Measurements from ENCODE around the gene RBMY1D.
"Not testable (repeated sequence)": the region's sequence is repeated elsewhere in the genome, so short reads cannot be mapped to it uniquely, and the experiment has no call there.

RBMY1D gene
- 0 reads per million in 2 donors for total RNA-seq

DNA sequence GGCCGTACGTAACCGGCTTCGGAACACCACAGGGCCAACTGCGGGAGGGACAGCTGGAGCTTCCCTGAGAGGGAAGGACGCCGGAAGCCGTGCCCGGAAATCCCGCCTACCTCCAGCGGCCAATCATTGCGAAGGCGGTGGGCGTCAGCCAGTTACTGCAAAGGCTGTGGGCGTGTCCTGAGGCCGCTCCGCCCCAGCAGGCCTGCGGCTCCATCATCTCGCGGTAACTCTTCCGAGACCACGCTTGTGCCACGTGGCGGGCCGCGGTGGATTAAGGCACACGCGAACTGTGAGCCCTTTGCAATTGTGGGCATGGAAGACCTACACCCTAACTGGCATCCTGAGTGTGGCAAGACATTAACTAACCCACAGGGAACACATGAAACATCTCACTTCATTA is at the start of gene RBMY1D:
RBMY1D (minus strand) TSS at position 101 of the 400 bp plus-strand sequence. CDS start 2,013 bp downstream, outside the sequence.
- DNase-seq: not testable (repeated sequence)

DNA sequence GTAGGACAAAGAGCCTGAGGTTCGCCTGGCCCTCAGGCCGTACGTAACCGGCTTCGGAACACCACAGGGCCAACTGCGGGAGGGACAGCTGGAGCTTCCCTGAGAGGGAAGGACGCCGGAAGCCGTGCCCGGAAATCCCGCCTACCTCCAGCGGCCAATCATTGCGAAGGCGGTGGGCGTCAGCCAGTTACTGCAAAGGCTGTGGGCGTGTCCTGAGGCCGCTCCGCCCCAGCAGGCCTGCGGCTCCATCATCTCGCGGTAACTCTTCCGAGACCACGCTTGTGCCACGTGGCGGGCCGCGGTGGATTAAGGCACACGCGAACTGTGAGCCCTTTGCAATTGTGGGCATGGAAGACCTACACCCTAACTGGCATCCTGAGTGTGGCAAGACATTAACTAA is 23.6 kb upstream of the RBMY1D start, which contains the start of gene RBMY1E:
RBMY1E (minus strand) TSS at position 101 of the 400 bp plus-strand sequence. CDS start 1,978 bp downstream, outside the sequence.
- not testable (repeated sequence) for DNase-seq

DNA sequence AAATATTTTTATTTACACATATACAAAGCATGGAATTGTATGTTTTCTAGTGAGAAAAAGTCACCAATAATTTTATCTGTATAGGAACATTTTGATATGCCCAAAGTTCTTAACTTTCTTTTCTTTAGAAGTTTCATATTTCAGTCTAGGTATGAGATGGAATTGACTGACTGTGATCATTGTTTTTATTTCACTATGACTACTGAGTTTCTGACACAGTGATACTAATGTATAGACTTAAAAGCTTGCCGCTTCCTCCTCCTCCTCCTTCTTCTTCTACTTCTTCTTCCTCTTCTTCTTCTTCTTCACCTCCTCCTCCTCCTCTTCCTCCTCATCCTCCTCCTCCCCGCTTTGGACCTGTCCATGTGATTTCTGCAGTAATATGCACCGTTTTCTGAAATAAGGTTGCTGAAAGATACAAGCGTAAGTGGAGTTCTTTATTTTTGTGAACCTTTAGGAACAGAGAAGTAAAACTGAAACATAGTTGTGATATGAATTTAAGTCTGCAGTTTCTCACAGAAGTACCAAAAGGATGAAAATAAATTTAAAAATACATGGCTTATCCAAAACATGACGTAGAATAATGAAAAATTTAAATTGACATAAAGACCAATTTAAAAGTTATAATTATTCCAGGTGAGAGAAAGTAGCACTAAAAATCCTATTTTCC is 24.8 kb downstream of the RBMY1D start:
- not testable (repeated sequence) for DNase-seq

DNA sequence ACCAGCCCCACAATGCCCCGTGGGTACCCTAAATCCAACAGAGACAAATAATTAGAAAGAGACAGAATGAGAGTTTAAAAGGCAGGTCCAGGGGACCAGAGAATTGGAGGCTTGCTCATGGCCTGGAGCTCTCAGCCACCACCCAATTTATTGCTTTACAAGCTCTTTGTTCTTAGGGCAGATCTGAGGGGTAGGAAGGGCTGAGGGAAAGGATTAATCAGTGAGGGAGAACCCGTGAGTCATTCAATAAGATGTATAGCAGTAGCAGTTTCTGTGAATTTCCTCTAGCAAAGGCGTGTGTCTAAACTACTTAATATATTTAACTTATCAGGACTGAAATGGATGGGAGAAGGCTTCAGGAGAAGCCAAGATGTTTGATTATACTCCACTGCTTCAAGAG is 48.8 kb downstream of the RBMY1D start:
- DNase-seq: no peak

DNA sequence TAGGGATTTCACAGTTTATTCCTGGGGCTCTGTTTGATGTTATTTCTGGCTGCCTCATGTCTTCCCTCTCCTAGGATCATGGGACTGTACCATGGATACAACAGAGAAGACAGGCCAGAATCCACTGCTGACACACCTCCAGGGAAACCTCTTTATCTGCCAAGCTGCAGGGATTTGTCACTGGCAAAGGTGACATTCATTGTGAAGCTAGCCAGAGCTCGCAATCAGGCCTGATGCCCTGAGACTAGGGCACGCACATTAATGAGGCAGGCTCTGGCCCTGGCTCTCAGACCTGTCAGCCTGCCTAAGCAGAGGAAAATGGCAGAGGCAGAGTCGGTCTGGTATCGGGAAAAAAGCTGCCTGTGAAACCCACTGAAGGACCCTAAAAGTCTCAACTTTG is 52.2 kb downstream of the RBMY1D start:
- no peak for DNase-seq

DNA sequence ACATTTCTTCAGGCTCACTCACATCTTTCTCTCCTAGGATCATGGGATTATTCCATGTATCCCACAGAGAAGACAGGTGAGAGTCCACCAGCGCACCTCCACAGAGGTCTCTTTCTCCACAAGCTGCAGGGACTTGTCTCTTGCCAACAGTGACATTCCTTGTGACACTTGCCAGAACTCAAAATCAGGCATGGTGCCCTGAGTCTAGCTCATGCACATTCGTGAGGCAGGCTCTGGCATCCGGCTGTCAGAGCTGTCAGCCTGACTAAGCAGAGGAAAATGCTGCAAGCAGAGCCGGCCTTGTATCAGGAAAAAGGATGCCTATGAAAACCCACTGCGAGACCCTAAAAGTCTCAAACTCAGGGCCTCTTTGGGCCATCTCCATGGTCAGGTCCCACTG is 54.8 kb downstream of the RBMY1D start:
- no peak for DNase-seq

DNA sequence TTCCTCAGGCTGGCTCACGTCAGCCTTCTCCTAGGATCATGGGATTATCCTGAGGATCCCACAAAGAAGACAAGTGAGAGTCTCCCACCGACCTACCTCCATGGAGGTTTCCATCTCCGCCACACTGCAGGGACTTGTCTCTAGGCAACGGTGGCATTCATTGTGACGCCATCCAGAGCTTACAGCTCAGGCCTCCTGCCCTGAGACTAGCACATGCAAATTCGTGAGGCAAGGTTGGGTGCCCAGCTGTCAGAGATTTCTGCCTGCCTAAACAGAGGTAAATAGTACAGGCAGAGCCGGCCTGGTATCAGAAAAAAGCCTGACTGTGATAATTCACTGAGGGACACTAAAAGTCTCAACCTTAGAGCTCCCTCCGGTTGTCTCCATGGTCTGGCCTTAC is 58.0 kb downstream of the RBMY1D start:
- DNase-seq: no peak

DNA sequence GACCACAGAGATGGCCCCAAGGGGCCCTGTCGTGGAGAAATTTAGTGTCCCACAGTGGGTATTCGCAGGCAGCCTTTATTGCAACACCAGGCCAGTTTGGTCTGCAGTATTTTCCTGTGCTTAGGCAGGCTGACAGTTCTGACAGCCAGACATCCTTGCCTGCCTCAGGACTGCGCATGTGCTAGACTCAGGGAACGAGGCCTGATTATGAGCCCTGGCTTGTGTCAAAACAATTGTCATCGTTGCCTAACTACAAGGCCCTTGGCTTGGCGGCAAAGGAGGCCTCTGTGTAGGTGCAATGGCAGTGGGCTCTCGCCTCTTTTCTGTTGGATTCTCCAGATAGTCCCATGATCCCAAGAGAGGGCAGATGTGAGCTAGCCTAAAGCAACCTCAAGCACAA is 59.3 kb downstream of the RBMY1D start:
- no peak for DNase-seq

Data from T-helper 9 cell (primary cell).